K562 (cell line): Measurements from ENCODE around the gene CSKMT. TPM values are rescaled to one million over a fixed set of nuclear protein-coding genes. Genes with fewer than 3 reads are reported as not detected.

Experiments
- CBFA2T3 ChIP-seq: fragments of 450-650 bp; IDR thresholded peaks from 2 replicates; pipeline ENCODE4 v1.6.1; 2017
- CBFB ChIP-seq: sonication (generic); formaldehyde crosslinking; IDR thresholded peaks from 2 replicates; pipeline ENCODE4 v1.4.0; 2020; ENCODE audit warnings: mild to moderate bottlenecking, missing genetic modification reagents
- CREB3L1 ChIP-seq: fragments of 450-650 bp; IDR thresholded peaks from 2 replicates; pipeline ENCODE4 v1.6.1; 2014; ENCODE audit warnings: low read depth, mild to moderate bottlenecking, moderate library complexity, borderline replicate concordance
- CREBBP ChIP-seq: IDR thresholded peaks from one replicate; pipeline ENCODE4 v1.6.1; 2012; ENCODE audit warnings: low read depth, mild to moderate bottlenecking, control low read depth, inconsistent platforms, low read length
- IRF9 ChIP-seq: fragments of 450-650 bp; IDR thresholded peaks from 2 replicates; pipeline ENCODE4 v1.6.1; 2016; ENCODE audit warnings: missing biosample characterization, missing genetic modification characterization
- MAX ChIP-seq: sonication (generic); formaldehyde crosslinking; IDR thresholded peaks from 2 replicates; pipeline ENCODE4 v1.9.0; 2022; ENCODE audit warnings: mild to moderate bottlenecking, missing genetic modification reagents
- POLR2AphosphoS5 ChIP-seq: IDR thresholded peaks from 2 replicates; pipeline ENCODE4 v1.6.1; 2011; ENCODE audit warnings: mild to moderate bottlenecking, low read depth, low read length, moderate library complexity; ENCODE audit not compliant: control insufficient read depth, insufficient read depth
- POLR3G ChIP-seq: IDR thresholded peaks from 2 replicates; pipeline ENCODE4 v1.6.1; 2011; ENCODE audit not compliant: insufficient read length, insufficient replicate concordance; ENCODE audit errors: extremely low read depth
- PRDM10 ChIP-seq: fragments of 450-650 bp; IDR thresholded peaks from 2 replicates; pipeline ENCODE4 v1.6.1; 2018; ENCODE audit not compliant: partially characterized antibody
- RHOXF2B ChIP-seq: fragments of 250-450 bp; sonication (Bioruptor Pico); conservative IDR thresholded peaks from 2 replicates; pipeline ENCODE4 v1.5.1; 2021
- ZNF165 ChIP-seq: fragments of 250-450 bp; sonication (Bioruptor Pico); IDR thresholded peaks from 2 replicates; pipeline ENCODE4 v1.4.0; 2020; ENCODE audit warnings: borderline replicate concordance
- ZNF436 ChIP-seq: fragments of 250-450, 450-650 bp; sonication (Bioruptor Pico); formaldehyde crosslinking; IDR thresholded peaks from 2 replicates; pipeline ENCODE4 v1.7.0; 2020; ENCODE audit warnings: mild to moderate bottlenecking
- polyA plus RNA-seq, 8 experiments: library from polyadenylated mRNA; depleted of rRNA in 4 of 8; stranded (reverse) in 5 of 8; unstranded in 3 of 8; fragments of >200 nt; fragmentation: Nextera tagmentation in 2 of 8; fragmentation: Illumina TruSeq in 1 of 8; extraction: Ambion mirVana in 2 of 8; extraction: Trizol in 1 of 8; gene quantifications; 2 replicates each; pipeline versions ENCODE4 v1.2.1 to v1.2.3, GENCODE V29; 2011 to 2014; ENCODE audit warnings: inconsistent platforms in 1 of 8, missing spikeins in 1 of 8
- total RNA-seq, 7 experiments: library from RNA; depleted of rRNA in 6 of 7; stranded (reverse); fragments of >200 nt in 6 of 7; fragmentation: Illumina TruSeq in 2 of 7; extraction: Trizol in 2 of 7; gene quantifications; 2 replicates each; pipeline versions ENCODE4 v1.2.1 to v1.2.3, GENCODE V29; 2011 to 2021; ENCODE audit warnings: low replicate concordance in 1 of 7
- TF ChIP-seq, protein P1 (sequence below): fragments of 450-650 bp; IDR thresholded peaks from 2 replicates; pipeline ENCODE4 v1.6.1; 2016; ENCODE audit warnings: low read depth, mild to moderate bottlenecking, moderate library complexity
- TF ChIP-seq, protein P2 (sequence below): fragments of 450-650 bp; IDR thresholded peaks from 2 replicates; pipeline ENCODE4 v1.6.1; 2017; ENCODE audit warnings: antibody characterized with exemption
- TF ChIP-seq, protein P3 (sequence below): fragments of 450-650 bp; IDR thresholded peaks from 2 replicates; pipeline ENCODE4 v1.6.1; 2017; ENCODE audit warnings: mild to moderate bottlenecking, moderate library complexity

Gene CSKMT
- total and polyA plus RNA-seq, 9 of the 15 experiments (the other 6 are each of a cell fraction or from before 2014, with no cell fraction given) = 10.3 to 108 (median 27.2) TPM

- TF ChIP-seq IRF9 (tag) = no peak; the same call in 1 of the 2 replicates
- TF ChIP-seq POLR2AphosphoS5 = peak; percentile 75; the same call in 1 of the 2 replicates
- TF ChIP-seq, protein P1, sequence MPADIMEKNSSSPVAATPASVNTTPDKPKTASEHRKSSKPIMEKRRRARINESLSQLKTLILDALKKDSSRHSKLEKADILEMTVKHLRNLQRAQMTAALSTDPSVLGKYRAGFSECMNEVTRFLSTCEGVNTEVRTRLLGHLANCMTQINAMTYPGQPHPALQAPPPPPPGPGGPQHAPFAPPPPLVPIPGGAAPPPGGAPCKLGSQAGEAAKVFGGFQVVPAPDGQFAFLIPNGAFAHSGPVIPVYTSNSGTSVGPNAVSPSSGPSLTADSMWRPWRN = no peak
- TF ChIP-seq CBFB (CRISPR knock-in tag) = no peak
- peak; percentile 79 for TF ChIP-seq CREB3L1
- TF ChIP-seq POLR3G = no peak
- TF ChIP-seq CREBBP = no peak
- TF ChIP-seq RHOXF2B (CRISPR knock-in tag) = no peak
- TF ChIP-seq, protein P2, sequence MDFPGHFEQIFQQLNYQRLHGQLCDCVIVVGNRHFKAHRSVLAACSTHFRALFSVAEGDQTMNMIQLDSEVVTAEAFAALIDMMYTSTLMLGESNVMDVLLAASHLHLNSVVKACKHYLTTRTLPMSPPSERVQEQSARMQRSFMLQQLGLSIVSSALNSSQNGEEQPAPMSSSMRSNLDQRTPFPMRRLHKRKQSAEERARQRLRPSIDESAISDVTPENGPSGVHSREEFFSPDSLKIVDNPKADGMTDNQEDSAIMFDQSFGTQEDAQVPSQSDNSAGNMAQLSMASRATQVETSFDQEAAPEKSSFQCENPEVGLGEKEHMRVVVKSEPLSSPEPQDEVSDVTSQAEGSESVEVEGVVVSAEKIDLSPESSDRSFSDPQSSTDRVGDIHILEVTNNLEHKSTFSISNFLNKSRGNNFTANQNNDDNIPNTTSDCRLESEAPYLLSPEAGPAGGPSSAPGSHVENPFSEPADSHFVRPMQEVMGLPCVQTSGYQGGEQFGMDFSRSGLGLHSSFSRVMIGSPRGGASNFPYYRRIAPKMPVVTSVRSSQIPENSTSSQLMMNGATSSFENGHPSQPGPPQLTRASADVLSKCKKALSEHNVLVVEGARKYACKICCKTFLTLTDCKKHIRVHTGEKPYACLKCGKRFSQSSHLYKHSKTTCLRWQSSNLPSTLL = no peak
- no peak for TF ChIP-seq ZNF165 (CRISPR knock-in tag)
- peak; percentile 97 for TF ChIP-seq MAX (CRISPR knock-in tag)
- peak; percentile 6 for TF ChIP-seq PRDM10
- TF ChIP-seq ZNF436 (CRISPR knock-in tag) = no peak
- TF ChIP-seq, protein P3, sequence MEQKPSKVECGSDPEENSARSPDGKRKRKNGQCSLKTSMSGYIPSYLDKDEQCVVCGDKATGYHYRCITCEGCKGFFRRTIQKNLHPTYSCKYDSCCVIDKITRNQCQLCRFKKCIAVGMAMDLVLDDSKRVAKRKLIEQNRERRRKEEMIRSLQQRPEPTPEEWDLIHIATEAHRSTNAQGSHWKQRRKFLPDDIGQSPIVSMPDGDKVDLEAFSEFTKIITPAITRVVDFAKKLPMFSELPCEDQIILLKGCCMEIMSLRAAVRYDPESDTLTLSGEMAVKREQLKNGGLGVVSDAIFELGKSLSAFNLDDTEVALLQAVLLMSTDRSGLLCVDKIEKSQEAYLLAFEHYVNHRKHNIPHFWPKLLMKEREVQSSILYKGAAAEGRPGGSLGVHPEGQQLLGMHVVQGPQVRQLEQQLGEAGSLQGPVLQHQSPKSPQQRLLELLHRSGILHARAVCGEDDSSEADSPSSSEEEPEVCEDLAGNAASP = no peak
- 0 out of 2 replicates have a peak, but pooled peaks have one; percentile 19 for TF ChIP-seq CBFA2T3
Measured at GRCh38 chr11:62621567-62622470, 43.3 kb upstream of the CSKMT start, which contains the start of gene B3GAT3 (continued).
